Hair follicle dermal papilla cell (primary cell): ENCODE results near the gene HORMAD1. TPM values are rescaled to one million over a fixed set of nuclear protein-coding genes. Genes with fewer than 3 reads are reported as not detected.

ENCODE experiments used
- small RNA-seq: library from RNA; depleted of rRNA; stranded (forward); fragments of <200 nt; gene quantifications from one replicate; pipeline ENCODE3, GENCODE V24; 2012
- total RNA-seq: library from RNA; depleted of rRNA; stranded (reverse); fragments of >200 nt; gene quantifications from 2 replicates; pipeline ENCODE4 v1.2.3, GENCODE V29; 2012

The HORMAD1 gene
- 0.16 TPM in 1 of 2 replicates, not detected in the other for total RNA-seq

GRCh38 chr1:150720703-150721102 lies at the start of gene HORMAD1:
TSS of gene HORMAD1 (minus strand) at chr1:150720895. CDS start at chr1:150719505, 1,390 bp downstream.

DNA sequence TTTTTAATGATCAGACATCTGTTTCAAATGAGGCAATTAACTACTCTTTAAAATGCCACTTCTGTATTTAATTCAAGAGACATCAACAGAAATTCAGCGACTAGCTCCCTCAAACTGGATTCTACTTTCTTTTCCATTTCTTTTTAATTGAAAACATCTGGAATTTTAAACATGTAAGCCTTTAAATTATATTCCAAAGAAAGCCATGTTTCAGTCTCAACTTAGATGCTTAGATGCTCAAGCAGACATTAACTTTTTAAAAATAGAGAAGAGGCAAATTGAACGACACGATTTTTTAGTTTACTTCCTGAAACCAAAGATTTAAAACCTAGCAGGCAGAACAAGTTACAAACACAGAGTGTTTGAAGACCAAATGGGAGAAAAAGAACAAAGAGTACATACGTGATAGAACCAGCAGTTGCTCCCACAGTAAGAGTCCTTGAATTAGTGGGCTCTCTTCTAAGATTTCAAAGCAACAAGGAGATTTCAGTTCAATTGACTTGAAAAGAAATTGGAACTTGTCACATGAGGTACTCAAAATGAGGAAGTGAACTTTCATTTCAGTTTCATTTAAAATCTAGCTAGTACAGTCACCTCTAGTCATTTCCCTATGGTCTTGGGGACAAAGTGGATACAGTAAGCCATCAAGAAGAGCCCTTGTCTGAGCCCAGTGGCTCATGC lies 44.7 kb upstream of the HORMAD1 start, which contains the start of gene CTSS:
Gene CTSS, minus strand, starts transcription at position 483 of the 681 bp plus-strand sequence. CDS start 1,015 bp downstream, outside the sequence.

DNA sequence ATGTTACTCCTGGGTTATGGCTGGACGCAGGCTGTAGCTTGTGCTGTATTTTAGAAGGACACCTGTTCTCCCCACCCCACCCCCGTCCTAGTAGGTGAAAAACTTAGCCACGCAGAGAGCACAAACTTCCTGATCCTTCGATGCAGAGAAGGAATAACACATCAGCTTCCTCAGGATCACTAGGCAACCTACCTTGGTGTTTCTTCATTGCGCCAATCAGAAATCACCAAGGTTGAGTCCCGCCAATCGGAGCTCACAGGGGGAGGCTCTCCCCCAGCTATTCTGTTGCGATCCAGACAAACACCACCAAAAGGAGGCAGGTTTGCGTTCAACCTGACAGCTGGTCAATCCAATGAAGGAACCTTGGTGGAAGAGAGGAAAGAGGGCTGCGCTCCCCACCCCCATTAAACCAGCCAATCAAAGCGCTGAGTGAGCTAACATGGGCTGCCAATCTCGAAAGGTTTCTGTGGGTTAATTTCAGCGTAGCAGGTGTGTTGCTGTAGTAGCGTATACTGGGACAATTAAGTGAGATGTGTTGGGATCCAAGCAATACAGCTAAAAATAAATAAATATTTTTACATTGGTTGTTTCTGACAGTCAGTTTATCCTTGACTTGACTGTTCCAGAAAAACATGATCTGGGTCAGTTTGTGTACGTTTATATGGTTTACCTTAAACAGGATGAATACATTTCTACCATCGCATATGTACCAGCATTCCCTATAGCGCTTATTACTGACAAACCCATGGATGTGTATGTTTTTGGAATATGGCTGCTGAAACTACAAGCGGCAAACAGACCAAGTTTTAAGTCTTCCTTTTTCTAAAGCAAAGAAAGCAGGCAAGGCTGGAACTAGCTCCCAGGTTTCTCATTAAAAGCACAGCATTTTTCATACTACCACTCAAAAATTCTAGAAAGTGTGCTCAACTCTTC lies 23.4 kb downstream of the HORMAD1 start, which contains the start of gene GOLPH3L:
Gene GOLPH3L, minus strand, starts transcription at position 160 of the 933 bp plus-strand sequence. CDS start 2,316 bp downstream, outside the sequence.

Small RNA genes lying within 50 kb of the gene (small RNA-seq; reads per million reads assigned to genes)
- not detected for gene RNU6-1042P

Other genes with a start within 250 kb of the HORMAD1 start
- 11.2 and 14.8 TPM in 2 replicates for gene TARS2, start 233.5 kb downstream of the HORMAD1 start, total RNA-seq
- 72.5 and 87.1 TPM in 2 replicates for gene ECM1, start 212.8 kb downstream of the HORMAD1 start, total RNA-seq
- gene FALEC, start 205.1 kb downstream of the HORMAD1 start, total RNA-seq, result not detected in 2 replicates
- gene ADAMTSL4, start 171.5 kb downstream of the HORMAD1 start, total RNA-seq, result 12.3 and 15.7 TPM in 2 replicates
- gene MCL1, start 141.3 kb downstream of the HORMAD1 start, total RNA-seq, result 173 and 207 TPM in 2 replicates
- gene ENSA, start 91.3 kb downstream of the HORMAD1 start, total RNA-seq, result 62.3 and 63.0 TPM in 2 replicates
- 13.0 and 14.7 TPM in 2 replicates for gene GOLPH3L, start 23.7 kb downstream of the HORMAD1 start, total RNA-seq
- gene CTSS, start 44.9 kb upstream of the HORMAD1 start, total RNA-seq, result 4.7 and 9.4 TPM in 2 replicates
- 383 and 515 TPM in 2 replicates for gene CTSK, start 87.4 kb upstream of the HORMAD1 start, total RNA-seq
- gene ARNT, start 155.7 kb upstream of the HORMAD1 start, total RNA-seq, result 50.8 and 68.0 TPM in 2 replicates
- not detected in 2 replicates for gene CTXND2, start 166.2 kb upstream of the HORMAD1 start, total RNA-seq
- 40.8 and 49.3 TPM in 2 replicates for gene SETDB1, start 205.5 kb upstream of the HORMAD1 start, total RNA-seq